DND-41 (cell line): ENCODE measurements around the gene HEXIM1.

Source experiments
- CTCF ChIP-seq: IDR thresholded peaks from 2 replicates; pipeline ENCODE4 v1.5.1; 2012; ENCODE audit warnings: borderline replicate concordance, low read length, moderate library complexity, mild to moderate bottlenecking; ENCODE audit not compliant: poor library complexity, severe bottlenecking; ENCODE audit errors: extremely low read depth
- EZH2 ChIP-seq: IDR thresholded peaks from 3 replicates; pipeline ENCODE4 v1.6.1; 2012; ENCODE audit warnings: borderline replicate concordance, low read depth, mild to moderate bottlenecking, moderate library complexity, low read length, inconsistent platforms; ENCODE audit not compliant: severe bottlenecking

GRCh38 chr17:45102856-45103255, 45.4 kb upstream of the HEXIM1 start:
- no peak for TF ChIP-seq CTCF
- no peak for TF ChIP-seq EZH2
